SU-DHL-6 (cell line): ENCODE results near the gene BCKDK.

Experiments used
- H2AFZ ChIP-seq: fragments of 200-600 bp; sonication (generic); 2 replicates; pipeline ENCODE4 v1.6.1; 2014; ENCODE audit warnings: low read depth, mild to moderate bottlenecking, moderate library complexity, mixed read lengths, antibody characterized with exemption, low read length; ENCODE audit not compliant: severe bottlenecking
- H3F3A ChIP-seq: fragments of 200-600 bp; shearing (Covaris generic); 2 replicates; pipeline ENCODE4 v1.6.0; 2016; ENCODE audit warnings: antibody characterized with exemption, mild to moderate bottlenecking; ENCODE audit not compliant: insufficient read depth
- H3K27ac ChIP-seq: fragments of 200-600 bp; sonication (generic); 2 replicates; pipeline ENCODE4 v1.5.1; 2016; ENCODE audit warnings: low read depth, mild to moderate bottlenecking, low read length, moderate library complexity, mixed read lengths
- H3K27me3 ChIP-seq: fragments of 200-600 bp; sonication (generic), shearing (Covaris generic); 2 replicates; pipeline ENCODE4 v1.6.0; 2014; ENCODE audit warnings: mild to moderate bottlenecking, low read length
- H3K36me3 ChIP-seq: fragments of 200-600 bp; sonication (generic); 2 replicates; pipeline ENCODE4 v1.6.1; 2014; ENCODE audit warnings: mild to moderate bottlenecking, low read length, mixed read lengths
- H3K4me2 ChIP-seq: fragments of 300-600, 200-600 bp; shearing (Covaris generic), sonication (generic); 2 replicates; pipeline ENCODE4 v1.6.0; 2014; ENCODE audit warnings: low read length, low read depth, mild to moderate bottlenecking; ENCODE audit not compliant: poor library complexity, severe bottlenecking
- H3K4me3 ChIP-seq: fragments of 200-600 bp; sonication (generic); 2 replicates; pipeline ENCODE4 v1.5.1; 2014; ENCODE audit warnings: antibody characterized with exemption, low read length, mild to moderate bottlenecking, mixed read lengths; ENCODE audit not compliant: insufficient read depth, poor library complexity, severe bottlenecking
- H3K79me2 ChIP-seq: fragments of 200-600 bp; sonication (generic); 2 replicates; pipeline ENCODE4 v1.6.1; 2014; ENCODE audit warnings: mild to moderate bottlenecking, low read length, moderate library complexity; ENCODE audit not compliant: insufficient read depth
- H3K9ac ChIP-seq: fragments of 200-600 bp; sonication (generic); 2 replicates; pipeline ENCODE4 v1.7.0; 2014; ENCODE audit warnings: mild to moderate bottlenecking, low read length
- H3K9me2 ChIP-seq: fragments of 200-600 bp; sonication (generic); replicated peaks from 2 replicates; pipeline ENCODE4 v1.6.1; 2014; ENCODE audit warnings: low read length; ENCODE audit not compliant: insufficient read depth
- H3K9me3 ChIP-seq: fragments of 200-600 bp; sonication (generic); 2 replicates; pipeline ENCODE4 v1.6.1; 2014; ENCODE audit warnings: low read length, mixed read lengths; ENCODE audit not compliant: insufficient read depth
- H4K20me1 ChIP-seq: fragments of 200-600 bp; sonication (generic); 2 replicates; pipeline ENCODE4 v1.6.1; 2014; ENCODE audit warnings: low read depth, mild to moderate bottlenecking, antibody characterized with exemption, low read length, moderate library complexity, mixed read lengths
- CTCF ChIP-seq: fragments of 200-600 bp; sonication (generic); IDR thresholded peaks from one replicate; pipeline ENCODE4 v1.5.1; 2017; ENCODE audit warnings: antibody characterized with exemption, mild to moderate bottlenecking, low read length, moderate library complexity; ENCODE audit not compliant: insufficient read depth, poor library complexity, severe bottlenecking
- EZH2phosphoT487 ChIP-seq: fragments of 200-600 bp; sonication (generic), shearing (Covaris generic); conservative IDR thresholded peaks from 2 replicates; pipeline ENCODE4 v1.6.1; 2018; ENCODE audit warnings: mild to moderate bottlenecking, antibody characterized with exemption, low read length, moderate library complexity, mixed read lengths

The BCKDK gene

GRCh38 chr16:31128711-31129567, 20.8 kb downstream of the BCKDK start:
- Histone ChIP-seq H4K20me1 (no peaks in the 10 kb centered on the region), H3K9me2 (no peaks in the 10 kb centered on the region), H3K27ac (no peak overlapping the region), H3K79me2 (no peaks in the 10 kb centered on the region), H3F3A (no peaks in the 10 kb centered on the region), H3K9me3 (no peaks in the 10 kb centered on the region), H3K4me3 (no peak overlapping the region), H3K9ac (no peak overlapping the region), H3K27me3 (no peaks in the 10 kb centered on the region), H3K4me2 (no peak overlapping the region), H3K36me3 (no peaks in the 10 kb centered on the region), H2AFZ (no peak overlapping the region)
- TF ChIP-seq EZH2phosphoT487 (no peak), CTCF (no peak)

GRCh38 chr16:31129568-31130335, 21.6 kb downstream of the BCKDK start:
- Histone ChIP-seq H3K9ac (no peak overlapping the region), H3K36me3 (no peaks in the 10 kb centered on the region), H3K4me2 (no peak overlapping the region), H3K27ac (no peak overlapping the region), H3K9me3 (no peaks in the 10 kb centered on the region), H3K9me2 (no peaks in the 10 kb centered on the region), H3F3A (no peaks in the 10 kb centered on the region), H2AFZ (no peak overlapping the region), H3K27me3 (no peaks in the 10 kb centered on the region), H3K79me2 (no peaks in the 10 kb centered on the region), H4K20me1 (no peaks in the 10 kb centered on the region), H3K4me3 (no peak overlapping the region)
- TF ChIP-seq EZH2phosphoT487 (no peak), CTCF (no peak)

GRCh38 chr16:31130336-31130891, 22.2 kb downstream of the BCKDK start:
- no peaks in the 10 kb centered on the region for H3K9me3 ChIP-seq
- no peak overlapping the region for H3K27ac ChIP-seq
- H2AFZ ChIP-seq = no peak overlapping the region
- no peak for TF ChIP-seq EZH2phosphoT487
- H3K4me3 ChIP-seq = no peak overlapping the region
- no peaks in the 10 kb centered on the region for H4K20me1 ChIP-seq
- H3K9ac ChIP-seq = no peak overlapping the region
- no peaks in the 10 kb centered on the region for H3K9me2 ChIP-seq
- H3K36me3 ChIP-seq = no peaks in the 10 kb centered on the region
- H3K79me2 ChIP-seq = no peaks in the 10 kb centered on the region
- H3F3A ChIP-seq = no peaks in the 10 kb centered on the region
- no peaks in the 10 kb centered on the region for H3K27me3 ChIP-seq
- H3K4me2 ChIP-seq = no peak overlapping the region
